Glutamatergic neuron (in vitro differentiated cells): ENCODE data around the gene GNGT2. TPM values are rescaled to one million over a fixed set of nuclear protein-coding genes. Genes with fewer than 3 reads are reported as not detected.
"Not testable (repeated sequence)": the region's sequence is repeated elsewhere in the genome, so short reads cannot be mapped to it uniquely, and the experiment has no call there.

Experiments used
- DNase-seq: peaks from one replicate; pipeline ENCODE4 v3.0.0; 2022
- H3K27ac Mint-ChIP-seq: one replicate; pipeline ENCODE4 v1.8.0; 2020; ENCODE audit warnings: mild to moderate bottlenecking, mixed read lengths, inconsistent platforms; ENCODE audit not compliant: unreplicated experiment
- H3K27me3 Mint-ChIP-seq: one replicate; pipeline ENCODE4 v1.8.0; 2020; ENCODE audit warnings: mild to moderate bottlenecking, moderate library complexity, mixed read lengths, inconsistent platforms; ENCODE audit not compliant: unreplicated experiment
- H3K36me3 Mint-ChIP-seq: one replicate; pipeline ENCODE4 v1.8.0; 2020; ENCODE audit warnings: mild to moderate bottlenecking, mixed read lengths, inconsistent platforms; ENCODE audit not compliant: unreplicated experiment
- H3K4me1 Mint-ChIP-seq: one replicate; pipeline ENCODE4 v1.8.0; 2020; ENCODE audit warnings: mild to moderate bottlenecking, low read depth, mixed read lengths, inconsistent platforms; ENCODE audit not compliant: unreplicated experiment
- H3K4me3 Mint-ChIP-seq: one replicate; pipeline ENCODE4 v1.8.0; 2020; ENCODE audit warnings: mild to moderate bottlenecking, mixed read lengths, inconsistent platforms; ENCODE audit not compliant: unreplicated experiment
- H3K9me3 Mint-ChIP-seq: one replicate; pipeline ENCODE4 v1.8.0; 2020; ENCODE audit warnings: mild to moderate bottlenecking, moderate library complexity, mixed read lengths, inconsistent platforms; ENCODE audit not compliant: unreplicated experiment
- CTCF ChIP-seq: fragments of 200-600 bp; sonication (generic); IDR thresholded peaks from one replicate; pipeline ENCODE4 v1.5.0; 2021; ENCODE audit not compliant: partially characterized antibody, unreplicated experiment
- total RNA-seq: library from RNA; stranded (reverse); fragmentation: NEBNext Ultra II Directional; extraction: Animal tissue kit (Norgen Biotek cat#: 25700); gene quantifications from one replicate; pipeline ENCODE4 v1.2.1, GENCODE V29; 2021; ENCODE audit not compliant: unreplicated experiment

Gene GNGT2
- total RNA-seq, 1 donor from 2014 or later: not detected

GRCh38 chr17:49187301-49187700, 23.1 kb downstream of the GNGT2 start:
- H3K4me1 Mint-ChIP-seq: peaks cover 3% of the 10 kb centered on the region
- peaks cover 9% of the 10 kb centered on the region for H3K27me3 Mint-ChIP-seq
- no peak overlapping the region for H3K4me3 Mint-ChIP-seq
- peaks cover 16% of the 10 kb centered on the region for H3K9me3 Mint-ChIP-seq
- no peak for TF ChIP-seq CTCF
- H3K27ac Mint-ChIP-seq: no peak overlapping the region
- H3K36me3 Mint-ChIP-seq: peaks cover 4% of the 10 kb centered on the region
- DNase-seq: no peak

GRCh38 chr17:49185381-49185780, 25.0 kb downstream of the GNGT2 start:
- H3K27me3 Mint-ChIP-seq: not testable (repeated sequence)

GRCh38 chr17:49184522-49184921, 25.9 kb downstream of the GNGT2 start:
- DNase-seq, H3K27ac Mint-ChIP-seq, H3K4me3 Mint-ChIP-seq, H3K9me3 Mint-ChIP-seq, H3K4me1 Mint-ChIP-seq, H3K36me3 Mint-ChIP-seq, H3K27me3 Mint-ChIP-seq: not testable (repeated sequence)

More at GRCh38 chr17:49185381-49185780, 25.0 kb downstream of the GNGT2 start:
- not testable (repeated sequence) for DNase-seq, H3K36me3 Mint-ChIP-seq, H3K27ac Mint-ChIP-seq, H3K4me3 Mint-ChIP-seq, H3K4me1 Mint-ChIP-seq, H3K9me3 Mint-ChIP-seq

- Mint-ChIP-seq H3K27me3 (peaks cover 3% of the 10 kb centered on the region), H3K9me3 (peaks cover 7% of the 10 kb centered on the region), H3K27ac (no peak overlapping the region), H3K4me3 (no peak overlapping the region), H3K36me3 (peaks cover 4% of the 10 kb centered on the region), H3K4me1 (no peaks in the 10 kb centered on the region)
- TF ChIP-seq CTCF: no peak
- DNase-seq: no peak
Observed at GRCh38 chr17:49183801-49184200, 26.6 kb downstream of the GNGT2 start.

- no peak for DNase-seq
- no peak overlapping the region for H3K27ac Mint-ChIP-seq
- peaks cover 3% of the 10 kb centered on the region for H3K27me3 Mint-ChIP-seq
- no peaks in the 10 kb centered on the region for H3K4me1 Mint-ChIP-seq
- H3K36me3 Mint-ChIP-seq: peaks cover 4% of the 10 kb centered on the region
- H3K9me3 Mint-ChIP-seq: peaks cover 7% of the 10 kb centered on the region
- H3K4me3 Mint-ChIP-seq: no peak overlapping the region
- TF ChIP-seq CTCF: no peak
Observed at GRCh38 chr17:49183341-49183740, 27.0 kb downstream of the GNGT2 start.

GRCh38 chr17:49180998-49181635, 29.3 kb downstream of the GNGT2 start:
- H3K4me3 Mint-ChIP-seq: no peak overlapping the region
- no peak overlapping the region for H3K27ac Mint-ChIP-seq
- no peak for DNase-seq
- H3K4me1 Mint-ChIP-seq: no peaks in the 10 kb centered on the region
- TF ChIP-seq CTCF: no peak
- peaks cover 3% of the 10 kb centered on the region for H3K36me3 Mint-ChIP-seq
- peaks cover 3% of the 10 kb centered on the region for H3K27me3 Mint-ChIP-seq
- H3K9me3 Mint-ChIP-seq: peaks cover 7% of the 10 kb centered on the region
